ENCODE measurements around the gene EIF2B5. TPM values are rescaled to one million over a fixed set of nuclear protein-coding genes. Genes with fewer than 3 reads are reported as not detected.
A peak's percentile ranks its signal among the peaks of the same experiment; 100 is the strongest.

The EIF2B5 gene
- total RNA-seq, 1 experiment from 2014 or later: 66.4 TPM

DNA sequence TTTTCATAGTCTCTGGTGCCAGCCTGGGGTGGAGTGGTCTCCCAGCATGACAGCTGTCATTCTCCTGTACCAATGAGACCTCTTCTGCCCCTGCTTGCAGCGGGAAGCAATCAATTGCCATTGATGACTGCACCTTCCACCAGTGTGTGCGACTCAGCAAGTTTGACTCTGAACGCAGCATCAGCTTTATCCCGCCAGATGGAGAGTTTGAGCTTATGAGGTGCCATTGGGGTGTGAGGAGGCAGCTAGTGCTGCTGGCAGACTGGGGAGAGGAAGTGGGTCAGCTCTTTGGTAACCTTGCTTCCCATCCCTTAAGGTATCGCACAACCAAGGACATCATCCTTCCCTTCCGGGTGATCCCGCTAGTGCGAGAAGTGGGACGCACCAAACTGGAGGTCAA is 46.4 kb downstream of the EIF2B5 start:
- no peak for DNase-seq (ENCODE audit: low read depth, low spot score)
- in situ Hi-C loops (cut with HindIII; ENCODE audit: low pct_unique_long_range_greater_than_20kb, low sequenced_read_pairs): no loop called here

DNA sequence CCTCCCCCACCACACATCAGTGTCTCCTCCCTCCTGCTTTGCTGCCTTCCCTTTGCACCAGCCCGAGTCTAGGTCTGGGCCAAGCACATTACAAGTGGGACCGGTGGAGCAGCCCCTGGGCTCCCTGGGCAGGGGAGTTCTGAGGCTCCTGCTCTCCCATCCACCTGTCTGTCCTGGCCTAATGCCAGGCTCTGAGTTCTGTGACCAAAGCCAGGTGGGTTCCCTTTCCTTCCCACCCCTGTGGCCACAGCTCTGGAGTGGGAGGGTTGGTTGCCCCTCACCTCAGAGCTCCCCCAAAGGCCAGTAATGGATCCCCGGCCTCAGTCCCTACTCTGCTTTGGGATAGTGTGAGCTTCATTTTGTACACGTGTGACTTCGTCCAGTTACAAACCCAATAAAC is 48.5 kb downstream of the EIF2B5 start:
- in situ Hi-C loops (cut with HindIII; ENCODE audit: low pct_unique_long_range_greater_than_20kb, low sequenced_read_pairs): no loop called here
- no peak for DNase-seq (ENCODE audit: low read depth, low spot score)

DNA sequence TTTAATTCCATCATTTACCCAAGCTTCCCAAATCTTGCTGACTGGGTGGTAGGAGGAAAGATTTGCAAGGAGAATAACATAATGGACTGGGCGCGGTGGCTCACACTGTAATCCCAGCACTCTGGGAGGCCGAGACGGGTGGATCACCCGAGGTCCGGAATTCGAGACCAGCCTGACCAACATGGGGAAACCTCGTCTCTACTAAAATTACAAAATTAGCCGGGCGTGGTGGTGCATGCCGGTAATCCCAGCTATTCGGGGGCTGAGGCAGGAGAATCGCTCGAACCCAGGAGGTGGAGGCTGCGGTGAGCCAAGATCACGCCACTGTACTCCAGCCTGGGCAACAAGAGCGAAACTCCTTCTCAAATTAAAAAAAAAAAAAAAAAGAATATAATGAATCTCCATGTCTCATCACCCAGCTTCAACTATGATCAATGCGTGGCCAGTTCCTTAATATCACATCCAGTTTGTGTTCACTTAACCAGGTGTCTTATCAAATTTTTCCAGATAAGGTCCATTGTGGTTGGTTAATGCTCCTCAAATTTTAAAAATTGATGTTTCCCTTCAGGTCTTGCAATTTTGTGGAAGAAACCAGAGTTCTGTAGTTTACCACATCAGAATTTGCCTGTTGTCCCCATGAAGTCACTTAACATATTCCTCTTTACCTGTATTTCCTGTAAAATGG is 49.5 kb downstream of the EIF2B5 start:
- in situ Hi-C loops (cut with HindIII; ENCODE audit: low pct_unique_long_range_greater_than_20kb, low sequenced_read_pairs): no loop called here
- no peak for DNase-seq (ENCODE audit: low read depth, low spot score)

DNA sequence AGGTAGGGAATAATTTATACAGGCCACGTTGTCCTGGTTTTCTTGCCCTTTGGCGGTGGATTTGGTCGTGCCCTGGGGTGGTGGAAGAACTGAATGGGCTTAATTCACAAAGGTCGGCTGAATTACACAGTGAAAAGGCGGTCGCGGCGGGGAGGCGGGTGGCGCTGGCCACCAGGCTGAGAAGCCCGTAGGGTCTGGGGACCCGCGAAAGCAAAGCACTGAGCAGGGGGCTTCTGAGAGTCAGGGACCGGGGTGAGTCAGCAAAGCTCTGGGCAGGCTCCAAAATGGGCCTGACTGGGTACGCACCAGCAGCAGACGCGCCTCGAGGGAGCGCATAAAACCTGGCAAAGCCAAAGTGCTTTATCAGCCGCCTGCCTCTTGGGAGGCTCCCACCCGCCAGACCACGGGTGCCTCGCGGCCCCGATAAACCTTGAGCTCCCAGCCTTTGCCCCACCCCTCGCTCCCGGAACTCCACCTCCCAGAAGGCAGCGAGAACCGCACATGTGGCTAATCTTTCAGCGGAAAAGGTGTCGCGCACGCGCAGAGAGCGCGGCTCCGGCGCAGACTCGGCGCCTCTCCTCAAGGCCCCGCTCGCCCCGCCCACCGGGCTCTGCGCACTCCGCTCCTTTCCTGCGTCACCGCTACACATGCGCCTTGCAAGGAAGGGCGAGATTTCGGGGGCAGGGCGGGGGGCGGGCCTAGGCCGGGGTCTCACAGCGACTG is 50.5 kb downstream of the EIF2B5 start:
- in situ Hi-C loops (cut with HindIII; ENCODE audit: low pct_unique_long_range_greater_than_20kb, low sequenced_read_pairs): no loop called here
- DNase-seq (ENCODE audit: low read depth, low spot score): peak; percentile 99

DNA sequence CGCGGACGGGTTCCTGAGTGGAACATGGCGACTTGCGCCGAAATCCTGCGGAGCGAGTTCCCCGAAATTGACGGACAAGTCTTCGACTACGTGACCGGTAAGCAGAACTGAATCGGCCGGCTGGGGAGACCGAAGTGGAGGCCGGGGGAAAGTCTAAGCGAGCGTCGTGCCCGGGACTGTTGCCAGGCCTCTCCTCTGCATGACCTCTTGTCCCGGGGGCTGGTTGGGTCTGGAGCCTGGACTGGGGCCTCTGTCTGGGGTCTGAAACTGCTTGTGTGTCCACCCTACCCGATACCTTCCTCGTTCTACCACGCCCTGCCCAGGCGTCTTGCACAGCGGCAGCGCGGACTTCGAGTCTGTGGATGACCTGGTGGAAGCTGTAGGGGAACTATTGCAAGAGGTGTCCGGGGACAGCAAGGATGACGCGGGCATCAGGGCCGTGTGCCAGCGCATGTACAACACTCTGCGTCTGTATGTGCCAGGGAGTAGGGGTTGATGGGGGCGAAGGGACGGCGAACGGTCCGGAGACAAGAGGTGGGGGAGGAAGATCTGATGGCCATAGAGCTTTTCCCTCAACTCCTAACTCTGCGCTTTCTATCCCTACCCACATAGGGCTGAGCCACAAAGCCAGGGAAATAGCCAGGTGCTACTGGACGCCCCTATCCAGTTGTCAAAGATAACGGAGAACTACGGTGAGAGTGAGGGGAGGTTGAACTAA is 51.2 kb downstream of the EIF2B5 start, which contains the start of gene ABCF3:
Gene ABCF3 (plus strand): TSS at position 16 of the 718 bp plus-strand sequence. CDS start 9 bp downstream, at position 25.
- in situ Hi-C loops (cut with HindIII; ENCODE audit: low pct_unique_long_range_greater_than_20kb, low sequenced_read_pairs): no loop called here
- no peak for DNase-seq (ENCODE audit: low read depth, low spot score)

DNA sequence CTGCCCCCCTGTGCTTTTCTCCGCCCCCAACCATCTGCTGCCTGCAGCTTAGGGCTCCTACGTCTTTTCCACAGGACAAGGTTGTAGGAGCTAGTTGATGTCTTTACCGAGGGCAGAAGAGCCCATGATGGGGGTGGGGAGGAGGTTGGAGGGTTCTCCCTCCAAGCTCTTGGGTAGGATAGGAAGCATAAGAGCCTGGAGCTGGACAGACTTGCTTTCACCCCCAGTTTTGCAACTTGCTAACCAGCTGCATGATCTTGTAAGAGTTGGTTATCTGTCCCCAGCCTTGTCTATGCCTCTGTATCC is 51.7 kb downstream of the EIF2B5 start:
- DNase-seq (ENCODE audit: low read depth, low spot score): no peak
- in situ Hi-C loops (cut with HindIII; ENCODE audit: low pct_unique_long_range_greater_than_20kb, low sequenced_read_pairs): no loop called here

DNA sequence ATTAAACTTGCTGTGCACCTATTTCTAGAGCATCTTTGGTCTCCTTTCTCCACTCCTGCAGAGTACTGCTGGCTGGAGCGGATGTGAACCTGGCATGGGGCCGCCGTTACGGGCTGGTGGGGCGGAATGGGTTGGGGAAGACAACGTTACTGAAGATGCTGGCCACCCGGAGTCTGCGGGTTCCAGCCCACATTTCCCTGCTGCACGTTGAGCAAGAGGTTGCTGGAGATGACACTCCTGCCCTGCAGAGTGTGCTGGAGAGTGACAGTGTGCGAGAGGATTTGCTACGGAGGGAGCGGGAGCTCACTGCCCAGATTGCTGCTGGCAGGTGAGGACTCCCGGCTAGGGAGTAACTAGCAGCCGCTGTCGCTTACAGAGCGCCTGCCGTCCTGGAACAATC is 52.9 kb downstream of the EIF2B5 start:
- in situ Hi-C loops (cut with HindIII; ENCODE audit: low pct_unique_long_range_greater_than_20kb, low sequenced_read_pairs): no loop called here
- no peak for DNase-seq (ENCODE audit: low read depth, low spot score)

DNA sequence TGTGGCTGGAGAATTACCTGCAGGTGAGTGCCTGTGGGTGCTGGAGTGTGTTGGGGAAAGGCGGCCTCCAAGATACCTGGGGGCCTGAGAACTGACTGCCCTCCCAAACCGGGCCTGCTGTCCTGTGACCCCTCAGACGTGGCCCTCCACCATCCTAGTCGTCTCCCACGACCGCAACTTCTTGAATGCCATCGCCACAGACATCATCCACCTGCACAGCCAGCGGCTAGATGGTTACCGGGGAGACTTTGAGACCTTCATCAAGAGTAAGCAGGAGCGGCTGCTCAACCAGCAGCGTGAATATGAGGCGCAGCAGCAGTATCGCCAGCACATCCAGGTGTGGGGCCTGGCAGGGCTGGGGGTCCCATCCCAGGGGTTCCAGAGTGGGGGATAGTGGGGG is 54.3 kb downstream of the EIF2B5 start:
- in situ Hi-C loops (cut with HindIII; ENCODE audit: low pct_unique_long_range_greater_than_20kb, low sequenced_read_pairs): no loop called here
- no peak for DNase-seq (ENCODE audit: low read depth, low spot score)

DNA sequence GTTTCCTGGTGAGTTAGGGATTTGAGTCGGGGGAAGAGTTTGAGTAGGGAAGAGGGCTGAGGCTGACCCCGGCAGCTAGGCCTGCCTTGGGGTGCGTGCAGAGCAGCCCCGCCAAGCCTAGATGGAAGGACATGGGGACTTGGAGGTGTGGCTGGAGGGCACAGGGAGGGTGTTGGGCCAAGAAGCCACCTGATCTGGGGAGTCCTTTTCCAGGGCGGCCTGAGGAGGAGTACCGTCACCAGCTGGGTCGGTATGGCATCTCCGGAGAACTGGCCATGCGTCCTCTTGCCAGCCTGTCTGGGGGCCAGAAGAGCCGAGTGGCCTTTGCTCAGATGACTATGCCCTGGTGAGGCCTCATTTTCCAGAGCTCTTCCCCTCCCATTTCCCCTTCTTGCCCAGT is 57.7 kb downstream of the EIF2B5 start:
- in situ Hi-C loops (cut with HindIII; ENCODE audit: low pct_unique_long_range_greater_than_20kb, low sequenced_read_pairs): no loop called here
- DNase-seq (ENCODE audit: low read depth, low spot score): no peak

DNA sequence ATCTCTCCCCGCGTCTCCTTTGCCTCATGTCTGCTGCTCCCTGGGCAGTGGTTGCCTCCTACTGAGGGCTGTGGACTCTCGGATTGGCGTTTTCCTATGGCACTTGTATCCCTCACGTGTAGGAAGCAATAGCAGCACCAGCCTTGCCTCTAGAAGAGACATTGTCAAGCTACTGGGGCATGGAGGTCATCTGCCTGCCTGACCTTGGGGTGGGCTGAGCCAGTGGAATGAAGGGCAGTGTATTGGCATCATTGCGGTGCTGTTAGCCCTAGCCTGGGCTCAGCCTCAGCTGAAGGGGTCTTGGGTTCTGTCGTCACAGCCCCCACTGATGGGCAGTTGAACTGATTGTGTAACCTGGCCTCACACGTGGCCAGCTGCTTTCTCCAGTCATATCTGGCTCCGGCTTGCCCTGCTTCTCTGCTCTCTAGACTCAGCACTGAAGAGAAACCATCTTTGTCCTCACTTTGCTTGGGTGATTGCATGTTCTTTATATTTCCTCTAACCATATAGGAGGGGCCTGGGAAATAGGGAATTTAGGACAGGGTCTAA is 58.9 kb downstream of the EIF2B5 start:
- no peak for DNase-seq (ENCODE audit: low read depth, low spot score)
- in situ Hi-C loops (cut with HindIII; ENCODE audit: low pct_unique_long_range_greater_than_20kb, low sequenced_read_pairs): no loop called here

Small RNAs within 50 kb of the gene (small RNA-seq; reads per million reads assigned to genes)
- gene RF00019: 0 reads per million in 2 experiments

Other genes with a start within 250 kb of the EIF2B5 start
- gene ABCC5, start 117.5 kb upstream of the EIF2B5 start, total RNA-seq (2014; rRNA removed; shearing (Covaris generic)): 9.7 and 12.3 TPM in 2 replicates
- not detected in 2 replicates for gene HTR3D, start 103.6 kb upstream of the EIF2B5 start, total RNA-seq (2014; rRNA removed; shearing (Covaris generic))
- gene HTR3C, start 82.3 kb upstream of the EIF2B5 start, total RNA-seq (2014; rRNA removed; shearing (Covaris generic)): not detected in 2 replicates
- not detected in 2 replicates for gene HTR3E, start 38.3 kb upstream of the EIF2B5 start, total RNA-seq (2014; rRNA removed; shearing (Covaris generic))
- gene DVL3, start 20.0 kb downstream of the EIF2B5 start, total RNA-seq (2014; rRNA removed; shearing (Covaris generic)): 29.1 and 32.0 TPM in 2 replicates
- gene AP2M1, start 39.5 kb downstream of the EIF2B5 start, total RNA-seq (2014; rRNA removed; shearing (Covaris generic)): 353 and 355 TPM in 2 replicates
- 24.7 and 32.2 TPM in 2 replicates for gene ABCF3, start 50.8 kb downstream of the EIF2B5 start, total RNA-seq (2014; rRNA removed; shearing (Covaris generic))
- not detected in 2 replicates for gene VWA5B2, start 94.2 kb downstream of the EIF2B5 start, total RNA-seq (2014; rRNA removed; shearing (Covaris generic))
- 96.6 and 100 TPM in 2 replicates for gene ALG3, start 113.6 kb downstream of the EIF2B5 start, total RNA-seq (2014; rRNA removed; shearing (Covaris generic))
- 16.0 and 16.5 TPM in 2 replicates for gene EEF1AKMT4, start 114.3 kb downstream of the EIF2B5 start, total RNA-seq (2014; rRNA removed; shearing (Covaris generic))
- 0.35 and 0.77 TPM in 2 replicates for gene CAMK2N2, start 126.2 kb downstream of the EIF2B5 start, total RNA-seq (2014; rRNA removed; shearing (Covaris generic))
- gene ECE2, start 140.7 kb downstream of the EIF2B5 start, total RNA-seq (2014; rRNA removed; shearing (Covaris generic)): not detected in 2 replicates
- 423 and 430 TPM in 2 replicates for gene PSMD2, start 163.9 kb downstream of the EIF2B5 start, total RNA-seq (2014; rRNA removed; shearing (Covaris generic))
- gene EIF4G1, start 179.2 kb downstream of the EIF2B5 start, total RNA-seq (2014; rRNA removed; shearing (Covaris generic)): 211 and 237 TPM in 2 replicates
- 17.7 and 19.5 TPM in 2 replicates for gene FAM131A, start 202.2 kb downstream of the EIF2B5 start, total RNA-seq (2014; rRNA removed; shearing (Covaris generic))
- 5.7 and 5.9 TPM in 2 replicates for gene CLCN2, start 226.2 kb downstream of the EIF2B5 start, total RNA-seq (2014; rRNA removed; shearing (Covaris generic))
- gene POLR2H, start 226.4 kb downstream of the EIF2B5 start, total RNA-seq (2014; rRNA removed; shearing (Covaris generic)): 131 and 144 TPM in 2 replicates
- 1.1 TPM in 1 of 2 replicates, not detected in the other for gene THPO, start 242.8 kb downstream of the EIF2B5 start, total RNA-seq (2014; rRNA removed; shearing (Covaris generic))
- gene CHRD, start 244.7 kb downstream of the EIF2B5 start, total RNA-seq (2014; rRNA removed; shearing (Covaris generic)): 2.8 and 2.9 TPM in 2 replicates